PFSK-1 (cell line): ENCODE data around the gene MIDN.

Experiments
- FOXP2 ChIP-seq: optimal IDR thresholded peaks from 2 replicates; pipeline ENCODE3; 2011; ENCODE audit warnings: borderline replicate concordance, control low read depth, inconsistent platforms; ENCODE audit not compliant: insufficient read depth; ENCODE audit errors: extremely low read length, extremely low read depth
- POLR2AphosphoS5 ChIP-seq: IDR thresholded peaks from 2 replicates; pipeline ENCODE4 v1.6.1; 2012; ENCODE audit warnings: low read depth, mild to moderate bottlenecking, control low read depth, low read length, moderate library complexity
- SIN3A ChIP-seq: IDR thresholded peaks from 2 replicates; pipeline ENCODE4 v1.6.1; 2012; ENCODE audit warnings: mild to moderate bottlenecking, low read length, moderate library complexity, borderline replicate concordance; ENCODE audit not compliant: insufficient read depth
- TAF1 ChIP-seq: IDR thresholded peaks from 2 replicates; pipeline ENCODE4 v1.6.1; 2012; ENCODE audit warnings: low read length, control low read depth, borderline replicate concordance; ENCODE audit not compliant: insufficient read depth
- TF ChIP-seq, protein P1 (sequence below), 2 experiments: IDR thresholded peaks; 2 replicates each; pipeline versions ENCODE4 v1.6.1 to v1.8.0; 2011 to 2012; ENCODE audit warnings: low read depth in 2 of 2, low read length in 2 of 2, control low read depth in 1 of 2, inconsistent platforms in 1 of 2, mild to moderate bottlenecking in 1 of 2, moderate library complexity in 1 of 2; ENCODE audit not compliant: insufficient read depth in 1 of 2

DNA sequence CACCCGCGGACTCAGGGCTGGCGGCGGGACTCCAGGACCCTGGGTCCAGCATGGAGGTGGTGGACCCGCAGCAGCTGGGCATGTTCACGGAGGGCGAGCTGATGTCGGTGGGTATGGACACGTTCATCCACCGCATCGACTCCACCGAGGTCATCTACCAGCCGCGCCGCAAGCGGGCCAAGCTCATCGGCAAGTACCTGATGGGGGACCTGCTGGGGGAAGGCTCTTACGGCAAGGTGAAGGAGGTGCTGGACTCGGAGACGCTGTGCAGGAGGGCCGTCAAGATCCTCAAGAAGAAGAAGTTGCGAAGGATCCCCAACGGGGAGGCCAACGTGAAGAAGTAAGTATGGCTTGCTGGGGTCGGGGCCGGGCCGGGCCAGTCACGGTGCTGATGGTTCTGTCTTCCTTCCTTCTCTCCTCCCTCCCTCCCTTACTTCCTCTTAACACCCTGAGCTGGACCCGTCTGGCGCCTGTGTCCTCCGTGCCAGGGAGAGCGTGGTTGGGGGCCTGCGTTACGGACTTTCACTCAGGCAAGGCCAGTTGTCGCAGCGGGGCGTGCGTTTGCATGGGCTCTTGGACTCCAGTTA is 41.4 kb upstream of the MIDN start:
- no peak for TF ChIP-seq TAF1
- no peak for TF ChIP-seq POLR2AphosphoS5
- TF ChIP-seq SIN3A, result no peak
- TF ChIP-seq, protein P1, sequence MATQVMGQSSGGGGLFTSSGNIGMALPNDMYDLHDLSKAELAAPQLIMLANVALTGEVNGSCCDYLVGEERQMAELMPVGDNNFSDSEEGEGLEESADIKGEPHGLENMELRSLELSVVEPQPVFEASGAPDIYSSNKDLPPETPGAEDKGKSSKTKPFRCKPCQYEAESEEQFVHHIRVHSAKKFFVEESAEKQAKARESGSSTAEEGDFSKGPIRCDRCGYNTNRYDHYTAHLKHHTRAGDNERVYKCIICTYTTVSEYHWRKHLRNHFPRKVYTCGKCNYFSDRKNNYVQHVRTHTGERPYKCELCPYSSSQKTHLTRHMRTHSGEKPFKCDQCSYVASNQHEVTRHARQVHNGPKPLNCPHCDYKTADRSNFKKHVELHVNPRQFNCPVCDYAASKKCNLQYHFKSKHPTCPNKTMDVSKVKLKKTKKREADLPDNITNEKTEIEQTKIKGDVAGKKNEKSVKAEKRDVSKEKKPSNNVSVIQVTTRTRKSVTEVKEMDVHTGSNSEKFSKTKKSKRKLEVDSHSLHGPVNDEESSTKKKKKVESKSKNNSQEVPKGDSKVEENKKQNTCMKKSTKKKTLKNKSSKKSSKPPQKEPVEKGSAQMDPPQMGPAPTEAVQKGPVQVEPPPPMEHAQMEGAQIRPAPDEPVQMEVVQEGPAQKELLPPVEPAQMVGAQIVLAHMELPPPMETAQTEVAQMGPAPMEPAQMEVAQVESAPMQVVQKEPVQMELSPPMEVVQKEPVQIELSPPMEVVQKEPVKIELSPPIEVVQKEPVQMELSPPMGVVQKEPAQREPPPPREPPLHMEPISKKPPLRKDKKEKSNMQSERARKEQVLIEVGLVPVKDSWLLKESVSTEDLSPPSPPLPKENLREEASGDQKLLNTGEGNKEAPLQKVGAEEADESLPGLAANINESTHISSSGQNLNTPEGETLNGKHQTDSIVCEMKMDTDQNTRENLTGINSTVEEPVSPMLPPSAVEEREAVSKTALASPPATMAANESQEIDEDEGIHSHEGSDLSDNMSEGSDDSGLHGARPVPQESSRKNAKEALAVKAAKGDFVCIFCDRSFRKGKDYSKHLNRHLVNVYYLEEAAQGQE (IDR thresholded peaks at IDR 0.05; ENCODE audit: insufficient read depth in 1 of 2, low read depth in 2 of 2, low read length in 2 of 2), result no peak
- TF ChIP-seq FOXP2, result peak; percentile 10
